Measurements from ENCODE around the gene ELMO1.

DNA sequence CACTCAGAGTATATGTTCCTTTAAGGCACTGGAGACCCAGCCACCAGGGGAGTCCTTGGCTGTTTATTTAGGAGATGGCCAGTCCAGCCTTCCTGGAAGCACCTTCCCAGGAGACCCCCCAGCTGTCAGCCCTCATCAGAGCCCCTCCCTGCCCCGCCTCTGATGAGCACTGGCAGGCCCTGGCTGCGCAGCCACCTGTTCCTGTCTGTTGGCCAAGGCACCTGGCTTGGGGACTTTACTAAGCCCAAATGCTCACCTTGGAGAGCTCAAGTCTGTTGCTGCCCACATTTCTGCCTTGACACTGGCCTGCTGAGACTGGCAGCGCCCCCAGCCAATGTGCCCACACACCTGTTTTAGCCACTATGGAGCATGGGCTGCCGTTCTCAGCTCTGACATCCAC, 124.7 kb downstream of the ELMO1 start:
- TF ChIP-seq, protein P1, sequence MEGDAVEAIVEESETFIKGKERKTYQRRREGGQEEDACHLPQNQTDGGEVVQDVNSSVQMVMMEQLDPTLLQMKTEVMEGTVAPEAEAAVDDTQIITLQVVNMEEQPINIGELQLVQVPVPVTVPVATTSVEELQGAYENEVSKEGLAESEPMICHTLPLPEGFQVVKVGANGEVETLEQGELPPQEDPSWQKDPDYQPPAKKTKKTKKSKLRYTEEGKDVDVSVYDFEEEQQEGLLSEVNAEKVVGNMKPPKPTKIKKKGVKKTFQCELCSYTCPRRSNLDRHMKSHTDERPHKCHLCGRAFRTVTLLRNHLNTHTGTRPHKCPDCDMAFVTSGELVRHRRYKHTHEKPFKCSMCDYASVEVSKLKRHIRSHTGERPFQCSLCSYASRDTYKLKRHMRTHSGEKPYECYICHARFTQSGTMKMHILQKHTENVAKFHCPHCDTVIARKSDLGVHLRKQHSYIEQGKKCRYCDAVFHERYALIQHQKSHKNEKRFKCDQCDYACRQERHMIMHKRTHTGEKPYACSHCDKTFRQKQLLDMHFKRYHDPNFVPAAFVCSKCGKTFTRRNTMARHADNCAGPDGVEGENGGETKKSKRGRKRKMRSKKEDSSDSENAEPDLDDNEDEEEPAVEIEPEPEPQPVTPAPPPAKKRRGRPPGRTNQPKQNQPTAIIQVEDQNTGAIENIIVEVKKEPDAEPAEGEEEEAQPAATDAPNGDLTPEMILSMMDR (conservative IDR thresholded peaks at IDR 0.05; ENCODE audit: low read depth, low read length): no peak
- TF ChIP-seq EZH2 (IDR thresholded peaks at IDR 0.05; ENCODE audit: borderline replicate concordance, low read depth, low read length, poor library complexity, severe bottlenecking): no peak

Measured in A673 (cell line).